NCI-H146 treated with DMSO at 0.1 percent for 48 hours (cell line): Measurements from ENCODE around the gene NOTCH1.

ENCODE experiments used
- DNase-seq: peaks from one replicate; lab custom pipeline; 2025; ENCODE audit not compliant: unreplicated experiment; lab: John Stamatoyannopoulos, UW

The NOTCH1 gene

DNA sequence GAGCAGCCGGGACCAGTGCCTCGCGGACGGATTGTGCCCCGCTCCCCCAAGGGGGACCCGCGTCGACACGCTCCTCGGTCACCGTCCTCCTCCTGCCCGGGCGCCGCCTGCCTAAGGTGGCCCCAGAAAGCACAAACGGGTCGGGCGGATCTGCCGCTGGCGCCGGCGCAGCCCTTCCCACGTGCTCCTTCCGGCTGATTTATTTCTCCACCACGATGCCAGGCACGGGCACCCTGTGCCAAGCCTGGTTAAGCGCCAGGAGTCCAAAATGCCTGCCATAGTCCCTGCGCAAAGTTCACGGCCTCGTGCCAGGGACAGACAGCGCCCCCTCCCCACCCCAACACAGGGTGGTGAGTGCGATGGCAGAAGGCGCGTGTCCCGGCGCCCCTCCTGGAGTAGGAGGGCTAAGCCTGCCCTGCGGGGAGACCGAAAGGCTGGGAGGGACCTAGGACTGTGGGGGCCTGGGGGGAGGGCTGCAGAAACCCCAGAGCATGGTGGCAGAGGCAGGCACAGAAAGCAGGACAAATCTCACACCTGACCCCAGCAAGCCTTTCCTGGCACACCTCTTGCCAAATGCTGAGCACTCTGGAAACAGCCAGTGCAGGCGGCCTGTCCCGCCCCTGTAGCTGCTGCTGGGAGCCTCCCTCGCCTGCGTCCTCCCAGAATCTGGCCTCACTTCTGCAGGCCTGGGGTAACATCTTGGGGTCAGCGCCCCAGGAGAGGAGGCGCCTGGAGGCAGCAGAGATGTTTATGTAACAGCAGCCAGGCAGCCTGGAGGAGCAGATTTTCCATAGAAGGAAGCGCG is 1.1 kb upstream of the NOTCH1 start:
- no peak for DNase-seq

DNA sequence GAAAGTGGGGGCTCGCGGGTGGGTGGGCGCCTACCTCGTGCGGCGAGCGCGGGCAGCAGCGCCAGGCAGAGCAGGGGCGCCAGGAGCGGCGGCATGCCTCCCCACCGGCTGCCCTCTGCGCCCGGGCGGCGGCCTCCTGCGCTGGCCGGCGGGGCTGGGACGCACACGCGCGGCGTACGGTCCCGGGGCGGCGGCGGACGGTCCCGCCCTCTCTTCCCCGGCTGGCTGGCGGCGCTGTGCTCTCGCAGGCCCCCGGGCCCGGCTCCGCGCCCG is 220 bp downstream of the NOTCH1 start:
- no peak for DNase-seq

DNA sequence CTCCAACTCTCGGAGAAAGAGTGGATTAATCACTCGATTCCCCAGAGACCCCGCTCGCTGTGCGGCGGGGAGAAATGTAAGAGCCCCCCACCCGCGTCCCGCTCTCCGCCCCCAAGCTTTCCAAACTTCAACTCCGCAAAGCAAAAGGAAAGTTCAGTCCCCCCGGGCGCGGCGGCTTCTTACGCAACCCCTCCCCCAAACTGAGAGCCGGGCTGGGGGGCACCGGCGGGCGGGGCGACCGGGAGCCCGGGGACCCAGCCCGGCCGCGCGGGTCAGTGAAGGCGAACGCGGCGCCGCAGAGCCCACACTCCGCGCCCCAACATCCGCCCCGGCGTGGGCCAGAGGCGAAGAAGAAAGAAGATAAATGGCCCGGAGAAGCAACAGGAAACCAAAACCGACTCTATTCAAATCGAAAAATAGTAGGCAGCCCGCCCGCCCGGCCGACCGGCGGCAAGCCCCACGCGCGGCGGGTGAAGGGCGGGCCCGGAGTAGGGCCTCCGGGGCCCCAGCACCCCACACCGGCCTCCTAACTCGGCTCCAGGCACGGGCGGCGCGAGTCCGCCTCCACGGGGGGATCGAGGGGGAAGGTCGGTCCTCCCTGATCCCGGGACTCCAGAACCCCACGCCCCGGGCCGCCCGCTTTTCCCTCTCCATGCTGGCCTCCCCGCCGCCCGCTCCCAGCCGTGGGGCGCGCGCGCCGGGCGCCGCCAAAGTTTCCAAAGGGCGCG is 720 bp downstream of the NOTCH1 start:
- no peak for DNase-seq

GRCh38 chr9:136544548-136544963 is 1.3 kb downstream of the NOTCH1 start:
- DNase-seq, result no peak

- DNase-seq, result no peak
Observed at GRCh38 chr9:136543830-136544547, 1.9 kb downstream of the NOTCH1 start.

- DNase-seq, result no peak
Observed at GRCh38 chr9:136543280-136543679, 2.6 kb downstream of the NOTCH1 start.

DNA sequence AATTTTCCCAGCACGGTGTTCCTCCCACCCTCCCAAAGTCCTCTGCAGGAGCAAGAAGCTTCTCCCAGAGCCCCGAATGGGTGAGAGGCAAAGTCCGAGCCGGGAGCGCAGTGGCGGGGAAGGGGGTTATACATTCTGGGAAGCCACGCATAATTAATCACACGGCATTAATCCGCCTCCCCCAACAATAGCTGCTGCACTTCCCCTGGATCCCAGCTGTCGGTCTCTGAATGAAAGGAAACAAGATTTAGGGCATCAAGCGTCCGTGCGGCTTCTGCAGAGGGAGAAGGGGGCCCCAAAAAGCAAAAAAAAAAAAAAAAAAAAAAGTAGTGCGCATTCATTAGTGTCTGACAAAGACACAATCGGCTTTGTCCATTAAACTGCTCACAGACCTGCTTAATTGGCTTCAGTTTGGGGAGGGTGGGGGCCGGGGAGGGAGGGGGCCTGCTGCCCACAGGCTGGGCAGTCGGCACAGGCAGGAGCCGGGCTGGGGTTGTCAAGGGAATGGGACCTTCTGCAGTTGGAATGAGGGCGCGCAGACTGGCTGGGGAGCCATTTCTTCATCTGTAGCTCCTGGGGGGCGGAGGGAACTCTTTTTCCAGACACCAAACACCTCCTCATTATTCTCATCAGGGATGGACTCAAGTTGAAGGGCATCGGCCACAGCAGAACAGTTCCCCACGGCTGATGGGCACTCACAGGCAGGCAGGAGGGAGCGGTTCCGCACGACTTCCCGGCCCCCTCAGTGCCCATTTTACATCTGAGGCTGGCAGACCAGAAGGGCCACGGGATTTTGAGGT is 3.4 kb downstream of the NOTCH1 start:
- no peak for DNase-seq

- no peak for DNase-seq
Observed at GRCh38 chr9:136541709-136542108, 4.1 kb downstream of the NOTCH1 start.

- no peak for DNase-seq
Observed at GRCh38 chr9:136541179-136541578, 4.7 kb downstream of the NOTCH1 start.

GRCh38 chr9:136539427-136540421 is 6.1 kb downstream of the NOTCH1 start:
- DNase-seq, result no peak

DNA sequence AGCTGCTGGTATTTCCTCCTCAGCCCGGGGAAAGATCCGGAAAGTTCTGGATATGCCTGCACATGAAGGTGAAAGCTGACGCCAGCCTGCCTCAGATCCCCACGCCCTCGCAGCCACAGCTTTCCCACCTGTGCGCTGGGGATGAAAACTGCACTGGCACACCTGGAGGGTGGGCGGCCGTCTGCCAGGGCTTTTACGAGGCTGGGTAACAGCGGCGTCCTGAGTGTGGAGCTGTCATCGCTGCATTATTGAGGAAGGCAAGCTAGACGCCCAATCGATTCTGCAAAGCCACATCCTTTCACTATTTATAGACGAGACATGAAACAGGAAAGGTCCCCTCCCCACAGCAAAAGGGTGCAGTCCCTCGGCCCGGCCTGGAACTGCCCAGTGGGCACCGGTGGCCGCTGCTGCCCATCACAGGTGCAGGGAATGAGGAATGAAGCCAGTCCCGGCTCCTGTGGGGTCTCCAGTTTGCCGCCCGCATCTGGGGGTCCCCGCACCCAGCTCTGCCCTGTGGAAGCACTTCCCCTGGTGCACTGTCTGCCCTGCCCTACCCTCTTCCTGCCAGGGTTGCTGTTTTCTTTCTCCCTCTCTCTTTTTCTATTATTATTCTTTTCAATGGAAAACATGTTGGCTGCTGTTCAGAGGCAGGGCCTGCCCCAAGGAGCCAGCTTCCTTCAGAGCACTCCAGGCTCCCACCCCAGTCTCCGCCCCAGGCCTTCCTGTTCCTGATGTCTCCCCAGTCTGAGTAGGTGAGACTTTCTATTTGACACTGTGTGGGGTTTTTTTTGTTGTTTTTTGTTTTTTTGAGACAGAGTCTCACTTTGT is 7.0 kb downstream of the NOTCH1 start:
- DNase-seq, result no peak

DNA sequence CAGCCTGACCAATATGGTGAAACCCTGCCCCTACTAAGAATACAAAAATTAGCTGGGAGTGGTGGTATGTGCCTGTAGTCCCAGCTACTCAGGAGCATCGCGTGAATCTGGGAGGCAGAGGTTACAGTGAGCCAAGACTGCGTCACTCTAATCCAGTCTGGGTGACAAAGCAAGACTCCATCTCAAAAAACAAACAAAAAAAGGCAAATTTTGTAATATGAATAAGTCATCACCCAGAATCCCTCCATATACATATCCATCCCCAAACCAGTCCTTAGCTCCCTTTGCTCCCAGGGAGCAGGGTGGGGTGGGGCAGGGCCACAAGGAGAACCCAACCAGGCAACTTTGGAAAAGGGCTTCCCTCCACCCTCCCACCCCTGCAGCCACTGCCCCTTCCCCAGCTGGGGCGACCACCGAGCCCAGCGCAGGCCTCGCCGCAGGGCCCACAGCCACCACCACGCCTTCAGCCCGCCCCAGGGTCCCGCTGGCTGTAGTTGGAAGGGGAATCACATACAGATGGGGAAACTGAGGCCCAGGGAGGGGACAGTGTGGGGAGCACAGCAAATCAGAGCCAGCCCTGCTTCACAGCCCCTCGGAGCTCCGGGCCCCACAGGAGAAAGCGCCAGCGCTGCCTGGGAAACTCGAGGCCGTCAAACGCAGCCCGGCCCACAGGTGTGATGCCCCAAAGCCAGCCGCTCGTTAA is 7.8 kb downstream of the NOTCH1 start:
- DNase-seq, result no peak

DNA sequence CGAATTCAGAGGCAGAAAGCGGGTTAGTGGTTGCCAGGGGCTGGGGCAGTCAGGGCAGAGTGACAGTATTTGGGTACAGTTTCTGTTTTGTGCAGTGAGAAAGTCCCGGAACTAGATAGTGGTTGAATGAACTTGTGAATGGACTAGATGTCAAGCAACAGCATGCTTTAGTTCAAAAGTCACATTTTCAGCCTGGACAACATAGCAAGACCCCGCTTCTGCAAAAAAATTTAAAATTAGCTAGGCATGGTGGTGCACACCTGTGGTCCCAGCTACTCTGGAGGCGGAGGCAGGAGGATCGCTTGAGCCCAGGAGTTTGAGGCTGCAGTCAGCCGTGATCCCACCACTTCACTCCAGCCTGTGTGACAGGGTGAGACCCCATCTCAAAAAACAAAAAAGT is 8.4 kb downstream of the NOTCH1 start:
- no peak for DNase-seq

DNA sequence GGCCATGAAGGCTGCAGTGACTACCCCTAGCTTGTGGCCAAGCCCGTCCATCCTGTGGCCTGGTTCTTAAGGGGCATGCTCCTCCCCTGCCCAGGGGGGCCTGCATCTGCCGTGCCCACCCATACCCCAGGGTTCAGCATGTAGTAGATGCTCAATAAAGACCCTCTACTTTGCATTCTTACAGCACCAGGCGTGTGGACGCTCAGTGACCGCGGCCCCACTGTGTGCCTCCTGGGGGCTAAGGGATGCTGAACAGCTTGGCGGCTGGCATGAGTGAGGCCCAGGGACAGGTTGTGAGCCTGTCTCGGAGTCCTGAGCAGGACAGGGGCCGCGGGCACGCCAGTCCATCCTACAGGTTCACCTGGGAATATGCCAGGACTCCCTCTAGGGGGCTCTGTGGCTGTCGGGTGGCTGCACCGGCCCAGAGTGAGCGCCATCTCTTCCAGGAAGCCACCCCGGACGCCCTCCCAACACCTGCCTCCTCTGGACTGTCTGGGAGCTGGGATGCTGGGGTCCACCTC is 9.1 kb downstream of the NOTCH1 start:
- DNase-seq, result no peak

DNA sequence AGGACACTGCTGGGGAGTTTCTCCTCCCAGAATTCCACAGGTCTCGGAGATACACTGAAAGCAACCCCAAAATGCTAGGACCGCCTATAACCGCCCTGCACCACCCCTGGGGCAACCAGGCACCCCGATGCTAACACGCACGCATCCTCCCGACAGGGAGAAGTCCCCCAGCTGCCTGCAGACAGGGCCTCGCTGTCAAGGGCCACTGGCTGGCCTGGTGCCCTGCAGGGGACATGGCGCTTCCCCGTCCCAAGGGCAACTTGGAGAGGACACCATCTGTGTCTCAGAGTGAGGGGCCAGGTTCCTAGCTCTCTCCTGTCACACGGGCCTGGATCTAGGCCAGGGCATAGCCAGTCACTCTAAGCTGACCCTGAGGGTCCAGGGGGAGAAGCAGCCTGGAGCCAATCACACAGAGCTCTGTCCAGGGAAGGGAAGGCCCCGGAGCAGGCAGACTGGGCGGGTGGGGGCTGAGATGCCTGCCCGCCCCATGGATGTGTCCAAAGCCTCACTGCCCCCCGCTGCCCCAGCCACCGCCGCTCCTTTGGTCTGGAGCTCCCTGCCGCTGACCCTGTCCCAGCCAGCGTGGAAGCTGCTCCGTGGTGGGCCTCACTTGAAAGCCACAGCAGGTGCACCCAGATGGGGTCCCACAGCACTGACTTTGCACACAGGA is 9.7 kb downstream of the NOTCH1 start:
- DNase-seq, result no peak

DNA sequence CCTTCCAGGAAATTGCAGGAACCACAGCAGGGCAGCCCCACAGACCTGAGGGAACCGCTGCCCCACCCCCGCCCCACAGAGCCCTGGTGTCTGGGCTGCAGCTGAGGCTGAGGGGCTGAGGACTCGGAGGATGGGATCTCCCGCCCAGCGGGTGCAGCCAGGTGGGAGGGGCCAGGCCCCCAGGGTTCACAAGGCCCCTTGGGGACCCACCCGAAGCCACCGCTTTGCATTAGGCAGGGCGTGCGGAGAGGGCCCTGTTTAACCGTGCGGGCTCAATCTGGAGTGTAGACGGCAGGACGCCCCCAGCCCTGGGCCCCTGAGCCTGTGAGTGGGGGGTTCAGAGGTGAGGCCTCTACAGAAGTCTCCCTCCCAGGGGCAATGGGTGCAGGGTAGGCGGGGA is 10.8 kb downstream of the NOTCH1 start:
- DNase-seq, result no peak

DNA sequence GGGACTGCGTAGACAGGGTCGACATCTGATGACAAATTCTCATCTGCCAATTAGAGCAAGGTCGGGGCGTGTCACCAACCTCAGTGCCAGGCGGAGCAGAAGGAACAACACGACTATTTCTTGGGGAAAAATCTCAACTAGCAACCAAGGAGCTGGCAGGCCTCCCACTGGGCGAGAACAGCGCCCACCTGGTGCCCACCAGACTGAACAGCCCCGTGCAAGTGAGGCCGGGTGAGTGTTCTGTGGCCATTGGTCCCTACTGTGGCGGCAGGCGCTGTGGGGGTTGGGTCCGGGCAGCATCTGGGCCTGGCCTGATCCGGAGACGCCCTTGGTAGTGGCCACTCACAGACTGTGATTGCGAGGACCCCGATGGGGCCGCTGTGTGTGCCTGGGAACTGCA is 11.5 kb downstream of the NOTCH1 start:
- DNase-seq, result no peak

- no peak for DNase-seq
Observed at GRCh38 chr9:136533775-136534157, 12.1 kb downstream of the NOTCH1 start.
